DND-41 (cell line): ENCODE measurements around the gene MUC15.

Experiments
- ATAC-seq: fragments of 200-7000 bp; cut with Tn5 transposase; 3 replicates; pipeline ENCODE4 v1.9.1; 2021; ENCODE audit warnings: low read depth; ENCODE audit not compliant: insufficient read depth
- DNase-seq: peaks from one replicate; pipeline ENCODE4 v3.0.0-alpha.2; 2020
- H2AFZ ChIP-seq: 2 replicates; pipeline ENCODE4 v1.6.0; 2012; ENCODE audit warnings: low read depth, low read length
- H3K27ac ChIP-seq: 2 replicates; pipeline ENCODE4 v1.5.1; 2012; ENCODE audit warnings: low read length, inconsistent platforms
- H3K27me3 ChIP-seq: fragments of 200-600 bp; sonication (generic); 2 replicates; pipeline ENCODE4 v1.6.0; 2012; ENCODE audit warnings: low read length, mild to moderate bottlenecking, inconsistent platforms; ENCODE audit not compliant: insufficient read depth, poor library complexity
- H3K36me3 ChIP-seq: 2 replicates; pipeline ENCODE4 v1.5.1; 2012; ENCODE audit warnings: low read length, inconsistent platforms; ENCODE audit not compliant: insufficient read depth
- H3K4me1 ChIP-seq: 2 replicates; pipeline ENCODE4 v1.5.1; 2012; ENCODE audit warnings: mild to moderate bottlenecking, low read length; ENCODE audit not compliant: insufficient read depth
- H3K4me2 ChIP-seq: 2 replicates; pipeline ENCODE4 v1.6.0; 2012; ENCODE audit warnings: mild to moderate bottlenecking, moderate library complexity, low read length, inconsistent platforms; ENCODE audit not compliant: insufficient read depth
- H3K4me3 ChIP-seq, 2 experiments: fragments of 200-600 bp in 1 of 2; shearing (Covaris generic) in 1 of 2; 2 replicates each; pipeline ENCODE4 v1.5.1; 2012 to 2016; ENCODE audit warnings: inconsistent platforms in 2 of 2, low read length in 2 of 2, mild to moderate bottlenecking in 2 of 2, low read depth in 1 of 2, moderate library complexity in 1 of 2
- H3K79me2 ChIP-seq: 2 replicates; pipeline ENCODE4 v1.6.0; 2012; ENCODE audit warnings: low read length, inconsistent platforms; ENCODE audit not compliant: insufficient read depth
- H3K9ac ChIP-seq: 2 replicates; pipeline ENCODE4 v1.6.0; 2012; ENCODE audit warnings: low read depth, mild to moderate bottlenecking, inconsistent platforms, low read length, moderate library complexity
- H3K9me3 ChIP-seq: 2 replicates; pipeline ENCODE4 v1.5.1; 2012; ENCODE audit warnings: low read length, moderate library complexity, mild to moderate bottlenecking, inconsistent platforms; ENCODE audit not compliant: insufficient read depth, severe bottlenecking
- H4K20me1 ChIP-seq: 2 replicates; pipeline ENCODE4 v1.6.0; 2012; ENCODE audit warnings: low read length; ENCODE audit not compliant: insufficient read depth
- CTCF ChIP-seq: IDR thresholded peaks from 2 replicates; pipeline ENCODE4 v1.5.1; 2012; ENCODE audit warnings: borderline replicate concordance, low read length, moderate library complexity, mild to moderate bottlenecking; ENCODE audit not compliant: poor library complexity, severe bottlenecking; ENCODE audit errors: extremely low read depth
- EZH2 ChIP-seq: IDR thresholded peaks from 3 replicates; pipeline ENCODE4 v1.6.1; 2012; ENCODE audit warnings: borderline replicate concordance, low read depth, mild to moderate bottlenecking, moderate library complexity, low read length, inconsistent platforms; ENCODE audit not compliant: severe bottlenecking

Gene MUC15

GRCh38 chr11:26580929-26581328 is 8.9 kb upstream of the MUC15 start:
- H3K36me3 ChIP-seq, result no peaks in the 10 kb centered on the region

DNA sequence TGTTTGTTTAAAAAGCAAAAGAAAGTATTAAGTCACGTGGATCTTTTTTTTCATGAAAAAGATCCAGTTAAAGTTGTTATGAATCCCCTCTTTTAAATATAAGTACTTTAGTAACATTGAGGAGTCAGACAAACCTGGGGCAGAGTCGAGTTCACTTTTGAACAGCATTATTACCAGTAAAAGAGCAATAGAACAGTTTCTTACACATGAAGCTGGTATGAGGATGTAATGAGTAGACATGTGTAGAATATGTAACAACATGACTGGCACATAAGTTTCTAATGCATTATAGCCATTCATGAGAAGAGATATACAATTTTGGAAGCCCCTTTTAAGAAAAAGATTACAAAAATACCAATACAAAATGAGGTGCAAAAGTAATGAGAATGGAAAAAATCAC is 7.6 kb upstream of the MUC15 start:
- Histone ChIP-seq H3K27me3 (no peaks in the 10 kb centered on the region), H3K27ac (no peak overlapping the region), H3K36me3 (no peaks in the 10 kb centered on the region), H4K20me1 (no peaks in the 10 kb centered on the region), H3K79me2 (no peaks in the 10 kb centered on the region), H3K4me1 (no peaks in the 10 kb centered on the region), H3K9ac (no peak overlapping the region), H3K4me2 (no peak overlapping the region), H2AFZ (no peak overlapping the region), H3K9me3 (no peaks in the 10 kb centered on the region), H3K4me3 (no peak overlapping the region)
- no peak for DNase-seq
- no peak for ATAC-seq
- TF ChIP-seq CTCF (no peak), EZH2 (no peak)

More at GRCh38 chr11:26580929-26581328, 8.9 kb upstream of the MUC15 start:
- no peak overlapping the region for H3K4me3 ChIP-seq
- H3K4me2 ChIP-seq, result no peak overlapping the region
- no peak for DNase-seq
- H3K9me3 ChIP-seq, result no peaks in the 10 kb centered on the region
- H4K20me1 ChIP-seq, result no peaks in the 10 kb centered on the region
- H2AFZ ChIP-seq, result no peak overlapping the region
- no peak for ATAC-seq
- H3K27ac ChIP-seq, result no peak overlapping the region
- TF ChIP-seq EZH2 (no peak), CTCF (no peak)
- no peak overlapping the region for H3K9ac ChIP-seq
- no peaks in the 10 kb centered on the region for H3K79me2 ChIP-seq
- no peaks in the 10 kb centered on the region for H3K27me3 ChIP-seq
- no peaks in the 10 kb centered on the region for H3K4me1 ChIP-seq

DNA sequence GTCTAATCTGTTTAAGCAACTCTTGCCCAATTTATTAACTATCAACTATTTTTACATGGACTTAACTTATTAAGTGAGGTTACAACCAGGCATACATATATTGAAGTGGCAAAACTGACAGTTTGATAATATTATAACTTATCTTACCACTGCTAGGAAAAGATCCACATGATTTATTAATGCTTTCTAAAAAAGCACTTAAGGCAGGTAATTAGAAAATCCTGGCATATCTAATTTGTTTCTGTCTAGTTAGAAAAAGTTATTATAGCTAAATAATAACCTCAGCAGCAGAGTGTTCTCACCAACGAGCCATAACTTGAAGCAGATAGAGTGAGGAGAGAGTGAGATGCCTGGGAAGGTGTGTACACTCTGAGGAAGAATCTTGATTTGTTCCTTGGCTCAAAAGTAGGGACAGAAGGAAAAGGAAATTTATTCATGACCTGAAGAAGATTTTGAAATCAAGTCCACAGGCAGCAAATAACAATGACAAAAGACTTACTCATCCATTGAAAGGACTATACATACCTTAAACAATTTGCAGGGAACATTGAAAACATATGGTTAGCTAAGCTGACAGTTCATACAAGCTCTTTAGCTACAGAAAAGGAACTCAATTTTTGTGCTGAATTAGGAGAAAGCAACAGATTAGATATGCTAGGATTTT is 7.1 kb upstream of the MUC15 start:
- DNase-seq (no peak), ATAC-seq (no peak)
- Histone ChIP-seq H3K9me3 (no peaks in the 10 kb centered on the region), H2AFZ (no peak overlapping the region), H3K79me2 (no peaks in the 10 kb centered on the region), H3K27me3 (no peaks in the 10 kb centered on the region), H3K9ac (no peak overlapping the region), H3K4me1 (no peaks in the 10 kb centered on the region), H3K36me3 (no peaks in the 10 kb centered on the region), H3K4me2 (no peak overlapping the region), H3K27ac (no peak overlapping the region), H4K20me1 (no peaks in the 10 kb centered on the region), H3K4me3 (no peak overlapping the region)
- no peak for TF ChIP-seq CTCF
- TF ChIP-seq EZH2, result no peak

- no peak overlapping the region for H3K9ac ChIP-seq
- H3K79me2 ChIP-seq, result no peaks in the 10 kb centered on the region
- no peak overlapping the region for H3K27ac ChIP-seq
- H3K9me3 ChIP-seq, result no peaks in the 10 kb centered on the region
- ATAC-seq (no peak), DNase-seq (no peak)
- H3K36me3 ChIP-seq, result no peaks in the 10 kb centered on the region
- H3K4me1 ChIP-seq, result no peaks in the 10 kb centered on the region
- H2AFZ ChIP-seq, result no peak overlapping the region
- H3K4me3 ChIP-seq, result no peak overlapping the region
- H4K20me1 ChIP-seq, result no peaks in the 10 kb centered on the region
- H3K4me2 ChIP-seq, result no peak overlapping the region
- H3K27me3 ChIP-seq, result no peaks in the 10 kb centered on the region
- TF ChIP-seq CTCF, result no peak
- TF ChIP-seq EZH2, result no peak
These were observed 3.9 kb upstream of the MUC15 start for GRCh38 chr11:26575946-26576345.
